Measurements from ENCODE around the gene APPL1.

APPL1 gene, protein sequence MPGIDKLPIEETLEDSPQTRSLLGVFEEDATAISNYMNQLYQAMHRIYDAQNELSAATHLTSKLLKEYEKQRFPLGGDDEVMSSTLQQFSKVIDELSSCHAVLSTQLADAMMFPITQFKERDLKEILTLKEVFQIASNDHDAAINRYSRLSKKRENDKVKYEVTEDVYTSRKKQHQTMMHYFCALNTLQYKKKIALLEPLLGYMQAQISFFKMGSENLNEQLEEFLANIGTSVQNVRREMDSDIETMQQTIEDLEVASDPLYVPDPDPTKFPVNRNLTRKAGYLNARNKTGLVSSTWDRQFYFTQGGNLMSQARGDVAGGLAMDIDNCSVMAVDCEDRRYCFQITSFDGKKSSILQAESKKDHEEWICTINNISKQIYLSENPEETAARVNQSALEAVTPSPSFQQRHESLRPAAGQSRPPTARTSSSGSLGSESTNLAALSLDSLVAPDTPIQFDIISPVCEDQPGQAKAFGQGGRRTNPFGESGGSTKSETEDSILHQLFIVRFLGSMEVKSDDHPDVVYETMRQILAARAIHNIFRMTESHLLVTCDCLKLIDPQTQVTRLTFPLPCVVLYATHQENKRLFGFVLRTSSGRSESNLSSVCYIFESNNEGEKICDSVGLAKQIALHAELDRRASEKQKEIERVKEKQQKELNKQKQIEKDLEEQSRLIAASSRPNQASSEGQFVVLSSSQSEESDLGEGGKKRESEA

DNA sequence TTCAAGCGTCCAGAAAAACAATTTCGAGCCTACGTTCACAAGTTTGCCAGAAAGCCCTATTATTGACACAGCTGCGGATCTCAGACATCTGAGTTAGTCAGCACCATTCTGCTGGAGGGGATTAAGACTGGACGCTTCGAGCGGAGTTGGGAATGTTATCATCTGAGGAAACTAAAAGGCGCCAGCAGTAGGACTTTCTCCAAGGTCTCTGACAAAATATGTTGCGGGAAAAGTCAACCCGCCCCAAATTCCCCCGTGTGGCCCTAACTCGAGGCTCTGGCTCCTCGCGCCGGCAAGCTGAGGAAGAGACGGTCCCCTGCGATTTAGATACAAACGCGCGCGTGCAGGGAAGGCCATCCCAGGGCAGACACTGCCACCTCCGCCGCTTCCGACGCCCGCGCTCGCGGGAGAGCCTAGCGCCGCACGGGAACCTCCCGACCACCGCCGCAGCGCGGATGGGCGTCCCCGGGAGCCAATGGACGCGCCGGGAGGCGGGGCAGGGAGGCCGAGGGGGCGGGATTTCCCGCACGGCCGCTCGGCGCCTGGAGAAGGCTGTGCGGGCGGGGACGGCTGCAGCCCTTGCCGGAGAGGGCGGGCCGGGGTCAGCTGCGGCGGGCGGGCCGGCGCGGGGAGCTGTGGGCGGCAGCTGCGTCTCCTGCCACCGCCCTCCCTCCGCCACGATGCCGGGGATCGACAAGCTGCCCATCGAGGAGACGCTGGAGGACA lies at the start of gene APPL1:
Gene APPL1, plus strand, starts transcription at position 526 of the 726 bp plus-strand sequence. Its CDS starts 155 bp downstream, at position 681.
- TF ChIP-seq GATA2 (IDR thresholded peaks at IDR 0.05; ENCODE audit: low read depth, low read length): no peak
- TF ChIP-seq GATA3 (IDR thresholded peaks at IDR 0.05; ENCODE audit: low read depth, low read length): no peak

DNA sequence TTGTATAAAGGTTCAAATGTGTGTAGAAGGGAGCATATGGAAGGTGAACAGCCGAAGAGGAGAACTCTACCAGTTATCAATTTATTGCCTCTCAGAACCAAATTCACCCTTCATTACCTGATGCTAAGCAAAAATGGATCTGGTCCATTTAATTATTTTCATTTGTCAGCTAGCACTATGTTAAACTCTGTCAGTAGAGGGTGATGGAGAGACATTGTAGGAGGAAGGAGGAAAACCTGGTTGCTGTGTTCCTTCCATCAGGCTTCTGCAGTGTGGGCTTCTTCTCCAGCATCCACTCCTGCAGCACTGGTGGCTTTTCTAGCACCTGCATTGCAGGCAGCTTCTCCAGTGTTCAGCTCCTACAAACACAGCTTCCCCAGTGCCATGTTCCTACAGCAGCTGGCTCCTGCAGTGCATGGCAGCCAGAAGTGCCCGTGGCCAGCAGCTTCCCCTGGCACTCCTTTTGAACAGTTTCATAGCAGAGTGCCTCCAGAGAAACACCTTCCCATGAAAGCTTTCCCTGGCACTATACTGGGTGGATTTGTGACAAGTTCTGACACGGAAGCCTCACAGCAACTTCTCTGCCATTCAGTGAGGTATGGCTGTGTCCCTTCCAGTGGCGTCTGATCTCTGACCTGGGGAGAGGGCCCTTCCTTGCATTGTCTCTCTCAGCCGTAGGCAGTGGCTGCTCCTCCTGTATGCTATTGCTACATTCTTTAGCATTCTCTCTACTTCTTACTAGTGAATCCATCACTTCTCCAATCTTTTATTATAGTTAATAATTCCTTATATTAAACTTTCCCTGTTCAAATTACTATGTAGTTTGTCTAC lies 47.7 kb upstream of the APPL1 start:
- TF ChIP-seq GATA3 (IDR thresholded peaks at IDR 0.05; ENCODE audit: low read depth, low read length) (no peak), GATA2 (IDR thresholded peaks at IDR 0.05; ENCODE audit: low read depth, low read length) (no peak)

DNA sequence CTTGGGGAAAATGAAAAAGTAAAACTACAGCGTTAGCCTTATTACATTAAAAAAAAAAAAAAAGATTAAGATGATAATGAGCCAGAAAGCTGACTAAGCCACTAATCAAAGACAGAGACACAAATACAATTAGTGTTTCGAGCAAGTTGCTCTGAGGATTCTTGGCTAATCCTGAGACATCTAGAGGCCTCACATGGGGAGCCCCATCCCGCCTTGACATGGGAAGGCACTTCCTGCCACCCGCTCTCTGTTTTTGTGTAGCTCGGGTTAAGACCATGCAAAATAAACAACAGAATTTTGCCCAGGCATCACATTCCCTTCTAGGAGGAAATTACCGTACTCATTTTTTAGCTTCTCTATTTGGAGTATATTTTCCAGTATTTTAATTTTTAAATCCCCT lies 43.0 kb upstream of the APPL1 start:
- TF ChIP-seq GATA3 (IDR thresholded peaks at IDR 0.05; ENCODE audit: low read depth, low read length) (no peak), GATA2 (IDR thresholded peaks at IDR 0.05; ENCODE audit: low read depth, low read length) (no peak)

DNA sequence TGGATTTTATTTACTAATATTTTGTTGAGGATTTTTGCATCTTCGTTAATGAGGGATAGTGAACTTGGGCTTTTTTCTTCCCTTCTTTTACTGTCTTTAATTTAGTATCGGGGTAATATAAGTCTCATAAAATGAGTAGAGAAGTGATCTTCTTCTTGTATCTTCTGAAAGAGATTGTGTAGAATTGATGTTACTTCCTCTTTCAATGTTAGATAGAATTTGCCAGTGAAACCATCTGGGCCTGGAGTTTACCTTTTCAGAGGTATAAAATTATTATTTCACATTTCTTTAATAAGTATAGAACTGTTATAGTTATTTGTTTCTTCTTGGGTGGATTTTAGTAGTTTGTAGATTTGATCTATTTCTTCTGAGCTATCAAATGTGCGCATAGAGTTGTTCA lies 35.5 kb upstream of the APPL1 start:
- TF ChIP-seq GATA3 (IDR thresholded peaks at IDR 0.05; ENCODE audit: low read depth, low read length) (no peak), GATA2 (IDR thresholded peaks at IDR 0.05; ENCODE audit: low read depth, low read length) (no peak)

DNA sequence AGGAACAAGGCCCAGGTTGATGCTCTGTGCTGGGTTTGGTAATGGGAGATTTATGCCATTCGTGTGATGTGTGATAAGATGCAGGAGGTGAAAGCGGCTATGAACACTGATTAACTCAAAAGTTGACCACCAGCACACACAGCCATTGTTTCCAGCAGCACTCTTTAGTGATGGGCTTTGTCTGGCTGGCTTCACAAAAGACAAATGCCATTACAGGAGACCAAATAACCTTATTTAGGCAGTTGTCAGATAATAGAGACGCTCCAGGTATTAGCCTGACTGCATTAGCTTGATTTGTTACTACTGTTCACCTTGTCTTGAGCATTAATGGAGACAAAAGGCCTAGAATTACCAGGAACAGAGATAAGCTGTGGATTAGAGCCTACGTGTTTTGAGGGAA lies 32.9 kb upstream of the APPL1 start:
- TF ChIP-seq GATA3 (IDR thresholded peaks at IDR 0.05; ENCODE audit: low read depth, low read length) (no peak), GATA2 (IDR thresholded peaks at IDR 0.05; ENCODE audit: low read depth, low read length) (peak; percentile 6; the same call in 1 of the 2 replicates)

DNA sequence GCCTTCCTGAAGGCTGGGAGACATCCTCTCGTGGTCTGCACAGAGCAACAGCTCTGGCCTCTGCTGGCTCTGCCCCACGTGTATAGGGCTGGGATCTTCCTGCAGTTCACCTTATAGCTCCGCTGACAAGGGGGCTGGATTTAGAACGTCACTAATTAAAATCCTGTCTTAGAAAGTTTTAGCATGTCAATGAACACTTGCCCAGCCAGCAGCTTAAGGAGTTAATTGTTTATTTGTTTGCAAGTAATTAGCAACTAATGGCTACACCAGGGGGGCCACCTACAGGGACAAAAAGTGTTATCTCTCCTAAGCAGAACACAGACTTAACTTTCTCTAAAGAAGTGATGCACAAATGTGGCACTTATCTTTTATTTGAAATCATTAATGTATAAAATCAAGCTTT lies 27.6 kb upstream of the APPL1 start, which contains the start of gene HESX1:
Gene HESX1, minus strand, starts transcription at position 84 of the 403 bp plus-strand sequence. Its CDS starts 60 bp downstream, at position 24.
- TF ChIP-seq GATA3 (IDR thresholded peaks at IDR 0.05; ENCODE audit: low read depth, low read length) (no peak), GATA2 (IDR thresholded peaks at IDR 0.05; ENCODE audit: low read depth, low read length) (no peak)

DNA sequence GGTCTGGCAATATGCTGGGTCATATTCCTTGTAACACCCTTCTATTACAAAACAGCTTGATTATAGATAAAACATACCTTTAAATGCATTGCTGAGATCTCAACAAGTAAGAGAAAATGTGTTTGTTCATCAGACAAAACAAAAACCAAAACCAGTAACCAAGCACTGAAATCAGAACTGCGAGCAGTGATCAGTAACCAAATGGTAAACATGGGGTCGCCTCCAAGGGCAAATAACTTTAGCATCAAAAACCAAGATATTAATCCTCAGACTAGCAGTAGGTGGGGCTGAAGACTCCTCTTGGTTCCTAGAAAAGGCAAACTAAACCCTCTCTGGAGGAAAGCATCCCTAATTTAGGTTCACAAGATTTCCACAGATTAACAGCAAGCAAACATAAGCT lies 21.1 kb upstream of the APPL1 start:
- TF ChIP-seq GATA2 (IDR thresholded peaks at IDR 0.05; ENCODE audit: low read depth, low read length): no peak
- no peak for TF ChIP-seq GATA3 (IDR thresholded peaks at IDR 0.05; ENCODE audit: low read depth, low read length)

DNA sequence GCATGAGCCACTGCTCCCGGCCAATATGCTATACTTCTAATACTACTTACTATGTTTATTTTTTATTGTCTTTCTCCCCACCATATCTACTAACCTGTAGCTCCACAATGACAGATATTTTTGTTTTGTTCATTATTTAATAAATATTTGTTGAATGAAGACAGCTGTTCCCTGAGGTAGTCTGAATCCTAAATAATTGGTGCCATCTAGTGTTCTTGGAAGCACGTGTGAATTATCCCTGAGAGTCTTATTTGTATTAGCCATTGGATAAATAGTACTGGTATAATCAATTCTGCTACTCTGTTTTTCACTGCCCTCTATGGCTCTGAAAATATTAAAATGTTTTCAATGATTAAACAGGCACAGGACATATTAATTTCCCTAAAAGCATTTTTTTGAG lies 5.6 kb upstream of the APPL1 start:
- TF ChIP-seq GATA3 (IDR thresholded peaks at IDR 0.05; ENCODE audit: low read depth, low read length) (no peak), GATA2 (IDR thresholded peaks at IDR 0.05; ENCODE audit: low read depth, low read length) (no peak)

DNA sequence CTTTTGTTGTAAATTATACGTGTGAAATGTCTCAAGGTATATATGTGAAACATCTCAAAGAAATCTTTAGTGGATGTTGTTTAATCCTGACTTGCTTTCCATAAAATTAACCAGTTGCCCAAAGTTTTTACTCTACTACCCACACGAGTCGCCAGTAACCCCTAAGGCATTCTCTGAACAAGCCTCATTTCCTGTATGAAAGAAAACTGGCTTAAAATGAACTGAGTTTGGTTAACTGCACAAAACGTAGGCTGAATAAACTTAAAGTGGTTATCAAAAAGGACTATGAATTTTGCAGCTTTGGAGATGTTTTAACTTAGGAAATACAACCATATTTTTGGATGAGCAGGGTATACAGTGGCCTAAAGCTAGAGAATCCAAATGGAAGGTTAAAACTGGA lies 2.7 kb upstream of the APPL1 start:
- TF ChIP-seq GATA2 (IDR thresholded peaks at IDR 0.05; ENCODE audit: low read depth, low read length) (no peak), GATA3 (IDR thresholded peaks at IDR 0.05; ENCODE audit: low read depth, low read length) (no peak)

DNA sequence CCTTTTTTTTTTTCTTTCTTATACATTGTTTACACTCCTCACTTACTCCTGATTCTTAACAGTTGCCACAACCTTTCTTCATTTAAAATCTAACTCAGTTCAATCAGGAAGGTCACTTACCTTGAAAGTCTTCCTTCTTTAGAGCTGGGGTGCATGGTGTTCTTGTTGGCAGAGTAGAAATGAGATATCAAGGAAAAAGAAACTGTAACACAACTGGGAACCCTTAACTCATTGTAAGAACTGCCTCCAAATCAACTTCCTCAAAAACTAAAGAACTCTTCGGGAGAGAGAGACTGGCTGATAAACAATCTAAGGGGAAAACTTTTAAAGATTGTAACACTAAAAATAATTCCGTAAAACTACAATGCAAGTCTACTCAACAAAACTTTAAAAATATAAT lies 1.4 kb upstream of the APPL1 start:
- TF ChIP-seq GATA2 (IDR thresholded peaks at IDR 0.05; ENCODE audit: low read depth, low read length) (no peak), GATA3 (IDR thresholded peaks at IDR 0.05; ENCODE audit: low read depth, low read length) (no peak)

DNA sequence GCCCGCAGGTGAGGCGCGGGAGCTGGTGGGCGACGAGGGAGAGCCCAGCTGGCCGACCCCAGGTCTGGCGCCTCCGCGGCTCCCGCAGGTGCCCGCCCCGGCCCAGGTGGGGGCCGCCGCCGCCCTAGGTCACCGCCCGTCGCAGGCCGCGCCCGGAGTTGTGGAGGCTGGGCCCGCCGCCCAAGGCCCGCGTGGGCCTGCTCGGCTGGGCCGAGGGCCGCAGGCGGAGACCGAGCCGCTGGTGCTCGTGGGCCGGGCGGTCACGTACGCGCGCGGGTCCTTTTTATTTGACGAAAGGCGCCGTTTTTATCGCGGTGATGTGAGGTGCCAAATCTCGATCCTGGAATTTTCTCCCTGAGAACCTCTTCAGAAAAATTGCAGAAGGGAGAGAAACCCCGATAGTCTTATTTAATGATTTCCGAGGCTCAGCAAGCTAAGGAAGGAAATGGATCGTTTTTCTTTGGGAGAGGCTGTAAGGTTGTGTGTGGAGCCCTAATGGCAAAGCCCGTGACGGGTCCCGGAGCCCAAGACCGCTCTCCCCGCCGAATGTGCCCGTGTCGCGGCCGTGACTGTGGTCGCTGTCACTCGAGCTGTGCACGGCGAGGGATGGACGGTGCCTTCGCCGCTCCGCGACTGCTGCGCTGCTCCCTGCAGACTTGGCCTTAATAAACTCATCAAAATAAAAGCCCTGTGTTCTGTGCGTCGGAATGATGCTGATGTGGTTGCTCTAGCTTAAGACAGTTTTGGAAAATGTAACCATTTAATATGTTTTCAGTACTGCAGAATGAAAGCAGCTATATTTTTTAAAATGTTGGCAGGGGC lies 612 bp downstream of the APPL1 start:
- TF ChIP-seq GATA3 (IDR thresholded peaks at IDR 0.05; ENCODE audit: low read depth, low read length) (no peak), GATA2 (IDR thresholded peaks at IDR 0.05; ENCODE audit: low read depth, low read length) (no peak)

DNA sequence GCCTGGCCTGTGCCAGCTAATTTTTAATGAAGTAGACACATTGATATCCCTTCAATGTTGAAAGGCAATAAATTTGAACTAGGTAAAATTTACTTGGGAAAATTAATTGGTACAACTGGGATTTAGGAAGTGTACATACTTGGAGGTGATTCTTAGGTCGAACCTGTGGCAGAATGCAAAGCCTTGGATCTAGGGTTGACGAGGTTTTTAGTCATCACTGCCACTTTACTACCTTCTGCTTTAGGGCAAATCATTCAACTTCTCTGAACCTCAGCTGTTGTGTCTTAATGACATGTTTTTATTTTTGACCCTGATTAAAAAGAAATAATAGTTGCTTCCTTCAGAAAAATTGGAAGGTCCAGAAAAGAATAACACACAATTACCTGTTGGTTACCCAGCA lies 2.5 kb downstream of the APPL1 start:
- TF ChIP-seq GATA2 (IDR thresholded peaks at IDR 0.05; ENCODE audit: low read depth, low read length): no peak
- TF ChIP-seq GATA3 (IDR thresholded peaks at IDR 0.05; ENCODE audit: low read depth, low read length): no peak

DNA sequence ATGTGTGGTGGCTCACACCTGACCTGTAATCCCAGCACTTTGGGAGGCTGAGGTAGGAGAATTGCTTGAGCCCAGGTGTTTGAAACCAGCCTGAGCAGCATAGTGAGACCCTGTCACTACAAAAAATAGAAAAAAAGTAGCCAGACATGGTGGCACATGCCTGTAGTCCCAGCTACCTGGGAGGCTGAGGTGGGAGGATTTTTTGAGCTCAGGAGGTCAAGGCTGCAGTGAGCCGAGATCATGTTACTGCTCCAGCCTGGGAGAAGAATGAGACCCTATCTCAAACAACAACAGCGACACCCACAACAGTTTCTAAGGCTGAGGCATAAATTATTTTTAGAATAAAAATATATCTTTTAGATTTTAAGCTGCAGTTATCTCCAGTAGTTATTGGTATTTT lies 6.3 kb downstream of the APPL1 start:
- no peak for TF ChIP-seq GATA2 (IDR thresholded peaks at IDR 0.05; ENCODE audit: low read depth, low read length)
- TF ChIP-seq GATA3 (IDR thresholded peaks at IDR 0.05; ENCODE audit: low read depth, low read length): no peak

All from SH-SY5Y (cell line).